Measurements from ENCODE around the gene CYP4F3.
"Not testable (repeated sequence)": the region's sequence is repeated elsewhere in the genome, so short reads cannot be mapped to it uniquely, and the experiment has no call there.

The CYP4F3 gene

DNA sequence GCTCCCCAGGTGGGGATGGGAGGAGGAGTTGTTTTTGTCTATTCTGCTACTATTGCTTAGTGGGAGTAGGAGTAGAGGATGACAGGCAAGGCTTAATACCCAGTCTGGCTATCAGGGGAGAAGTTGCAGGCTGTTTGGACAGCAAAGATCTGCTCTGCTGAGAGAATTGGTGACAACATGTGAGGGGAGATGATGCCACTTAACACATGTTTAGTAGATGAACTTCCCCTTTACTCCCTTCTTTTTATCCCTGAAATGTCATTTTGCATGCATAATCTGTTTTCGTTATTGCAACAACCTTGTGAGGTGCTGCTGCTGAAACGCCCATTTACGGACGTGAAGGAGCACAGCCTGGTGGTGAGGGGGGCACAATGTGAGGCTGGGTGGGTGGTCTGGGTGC, 29.2 kb downstream of the CYP4F3 start:
- DNase-seq (ENCODE audit: low read depth, low spot score) = no peak

DNA sequence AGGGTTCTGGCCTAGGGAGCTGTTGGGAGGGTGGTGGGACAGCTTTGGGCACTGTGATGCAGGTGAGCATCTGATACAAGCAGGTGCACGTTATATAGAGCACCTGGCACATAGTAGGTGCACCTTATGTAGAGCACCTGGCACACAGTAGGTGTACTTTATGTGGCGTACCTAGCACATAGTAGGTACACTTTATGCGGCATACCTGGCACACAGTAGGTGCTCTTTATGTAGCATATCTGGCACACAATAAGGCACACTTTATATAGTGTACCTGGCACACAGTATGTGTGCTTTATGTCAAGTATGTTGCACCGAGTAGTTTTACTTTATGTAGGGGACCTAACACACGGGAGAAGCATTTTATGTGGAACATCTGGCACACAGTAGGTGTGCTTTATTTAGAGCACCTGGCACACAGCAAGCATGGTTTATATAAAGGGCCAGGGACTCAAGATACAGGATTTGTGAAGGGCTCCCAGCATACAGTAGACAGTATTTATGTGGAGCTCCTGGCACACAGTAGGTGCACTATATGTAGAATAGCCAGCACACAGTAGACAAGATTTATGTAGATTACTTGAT, 30.6 kb downstream of the CYP4F3 start:
- no peak for DNase-seq (ENCODE audit: low read depth, low spot score)

DNA sequence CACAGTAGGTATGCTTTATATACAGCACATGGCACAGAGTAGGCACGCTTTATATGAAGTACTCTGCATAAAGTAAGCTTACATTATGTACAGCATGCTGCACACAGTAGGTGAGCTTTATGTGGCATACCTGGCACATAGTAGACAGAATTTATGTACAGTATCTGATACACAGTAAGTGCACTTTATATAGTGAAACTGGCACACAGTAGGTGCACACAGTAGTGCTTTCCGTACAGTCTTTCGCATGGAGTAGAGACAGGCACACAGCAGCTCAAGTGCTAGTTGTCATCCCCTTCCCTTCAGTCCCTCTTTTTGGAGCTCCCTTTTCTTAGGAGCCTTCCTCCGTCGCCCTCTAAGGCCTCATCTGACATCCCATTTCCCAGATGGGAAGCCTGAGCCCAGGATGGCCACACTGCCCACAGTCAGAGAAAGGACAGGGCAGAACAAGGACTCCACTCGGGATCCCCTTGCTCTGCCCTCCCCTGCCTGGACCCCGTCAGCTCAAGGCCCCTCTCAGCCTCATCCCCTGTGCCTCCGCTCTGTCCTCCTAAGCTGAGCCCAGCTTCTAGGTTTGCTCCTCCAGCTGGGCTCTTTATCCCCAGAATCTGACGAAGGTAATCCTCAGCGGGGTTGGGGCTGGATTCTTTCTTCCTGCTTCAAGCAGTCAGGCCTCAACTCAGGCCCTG, 31.3 kb downstream of the CYP4F3 start:
- no peak for DNase-seq (ENCODE audit: low read depth, low spot score)

DNA sequence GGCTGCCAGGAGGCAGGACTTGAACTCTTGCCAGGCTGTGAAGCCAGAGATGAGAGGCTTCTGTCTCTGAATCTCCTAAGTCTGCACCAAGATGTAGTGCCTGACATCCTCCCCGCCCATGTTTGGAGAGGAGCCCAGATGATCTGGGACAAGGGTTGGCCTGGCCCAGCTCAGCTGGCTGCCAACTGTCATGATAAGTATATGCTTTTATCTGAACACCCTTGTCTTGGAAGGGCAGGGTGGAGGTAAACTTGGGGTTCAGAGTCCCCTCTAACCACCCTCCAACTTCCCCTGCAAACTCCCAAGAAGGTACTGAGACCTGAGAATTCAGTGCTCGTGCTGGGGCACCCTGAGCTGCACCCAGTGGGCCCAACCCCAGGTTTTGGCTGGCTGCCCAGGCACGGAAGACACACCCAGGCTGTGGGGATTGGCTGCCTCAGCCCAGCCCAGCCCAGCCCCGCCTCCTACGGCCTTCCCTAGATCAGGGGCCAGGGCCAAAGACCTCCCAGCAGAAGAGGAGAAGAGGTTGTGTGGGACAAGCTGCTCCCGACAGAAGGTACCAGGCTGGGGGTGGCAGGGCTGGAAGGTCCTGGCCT, 32.0 kb downstream of the CYP4F3 start, which contains the start of gene CYP4F12:
TSS of gene CYP4F12 (plus strand) at position 508 of the 596 bp plus-strand sequence. CDS start 443 bp downstream, outside the sequence.
- DNase-seq (ENCODE audit: low read depth, low spot score) = no peak

DNA sequence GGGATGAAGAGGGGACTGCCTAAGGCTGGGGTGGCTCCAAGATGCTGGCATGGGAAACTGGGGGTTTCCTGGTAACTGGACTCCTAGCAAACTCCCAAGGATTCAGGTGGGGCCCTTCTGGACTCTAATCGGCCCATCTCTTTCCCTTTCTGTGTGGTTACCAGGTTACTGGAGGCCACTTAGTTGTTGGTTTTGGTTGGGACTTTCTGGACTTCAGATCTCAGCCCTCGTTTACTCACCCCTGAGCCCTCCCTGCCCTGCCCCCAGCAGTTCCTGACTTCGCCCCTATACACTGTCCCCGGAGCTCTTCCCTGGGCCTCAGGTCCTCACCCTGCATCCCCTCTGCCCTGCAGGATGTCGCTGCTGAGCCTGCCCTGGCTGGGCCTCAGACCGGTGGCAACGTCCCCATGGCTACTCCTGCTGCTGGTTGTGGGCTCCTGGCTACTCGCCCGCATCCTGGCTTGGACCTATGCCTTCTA, 32.5 kb downstream of the CYP4F3 start:
- no peak for DNase-seq (ENCODE audit: low read depth, low spot score)

DNA sequence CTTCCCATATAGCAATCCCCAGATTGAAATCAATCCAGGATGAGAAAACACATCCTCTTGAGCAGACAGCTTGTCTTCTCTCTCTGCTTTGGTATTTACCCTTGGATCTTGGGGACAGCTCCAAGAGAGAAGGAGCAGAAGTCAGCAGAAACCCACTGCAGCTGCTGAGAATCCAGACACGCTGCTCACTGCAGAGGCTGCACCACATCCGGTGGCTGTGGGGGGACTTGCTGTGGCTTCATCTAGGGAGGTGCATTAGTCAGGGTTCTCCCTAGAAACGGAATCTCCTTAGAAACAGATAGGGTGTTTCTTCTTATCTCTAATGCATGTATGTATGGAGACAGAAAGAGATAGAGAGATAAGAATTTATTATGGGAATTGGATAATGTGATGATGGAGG, 34.9 kb downstream of the CYP4F3 start:
- no peak for DNase-seq (ENCODE audit: low read depth, low spot score)

DNA sequence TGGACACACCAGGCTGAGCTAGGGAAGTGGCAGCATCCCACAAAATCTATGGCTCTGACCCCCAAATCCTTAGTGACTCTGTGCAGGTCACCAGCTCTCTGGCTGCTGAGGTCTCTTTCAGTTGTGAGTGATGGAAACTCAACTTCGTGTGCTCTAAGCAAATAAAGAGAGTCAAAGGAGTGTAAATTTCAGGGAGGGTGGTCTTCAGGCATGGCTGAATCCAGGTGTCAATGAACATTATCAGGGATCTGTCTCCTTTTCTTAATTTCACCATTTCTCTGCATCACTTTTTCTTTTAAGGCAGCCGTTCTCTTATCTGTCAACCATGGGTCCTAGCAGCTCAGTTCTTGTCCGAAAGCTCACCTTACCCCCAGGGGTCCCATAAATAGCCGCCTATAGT, 38.4 kb downstream of the CYP4F3 start:
- DNase-seq (ENCODE audit: low read depth, low spot score) = no peak

DNA sequence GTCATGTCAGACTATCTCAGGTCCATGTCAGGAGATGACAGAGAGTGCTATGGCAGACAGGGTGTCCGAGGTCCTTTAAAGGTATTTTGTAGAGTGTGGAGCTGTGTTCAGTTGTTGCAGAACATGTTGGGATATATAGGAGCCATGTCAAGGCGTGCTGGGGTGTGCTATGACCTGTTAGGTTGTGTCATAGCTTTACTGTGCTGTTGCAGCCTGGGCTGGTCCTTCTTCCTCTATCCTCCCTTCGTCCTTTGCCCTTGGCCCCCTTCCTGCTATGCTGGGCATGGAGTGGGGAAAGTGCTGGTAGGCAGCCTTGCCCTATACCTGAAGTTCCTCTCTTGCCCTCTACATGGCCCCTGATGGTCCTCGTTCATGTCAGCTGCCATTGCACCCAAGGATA, 39.2 kb downstream of the CYP4F3 start:
- DNase-seq (ENCODE audit: low read depth, low spot score) = not testable (repeated sequence)

DNA sequence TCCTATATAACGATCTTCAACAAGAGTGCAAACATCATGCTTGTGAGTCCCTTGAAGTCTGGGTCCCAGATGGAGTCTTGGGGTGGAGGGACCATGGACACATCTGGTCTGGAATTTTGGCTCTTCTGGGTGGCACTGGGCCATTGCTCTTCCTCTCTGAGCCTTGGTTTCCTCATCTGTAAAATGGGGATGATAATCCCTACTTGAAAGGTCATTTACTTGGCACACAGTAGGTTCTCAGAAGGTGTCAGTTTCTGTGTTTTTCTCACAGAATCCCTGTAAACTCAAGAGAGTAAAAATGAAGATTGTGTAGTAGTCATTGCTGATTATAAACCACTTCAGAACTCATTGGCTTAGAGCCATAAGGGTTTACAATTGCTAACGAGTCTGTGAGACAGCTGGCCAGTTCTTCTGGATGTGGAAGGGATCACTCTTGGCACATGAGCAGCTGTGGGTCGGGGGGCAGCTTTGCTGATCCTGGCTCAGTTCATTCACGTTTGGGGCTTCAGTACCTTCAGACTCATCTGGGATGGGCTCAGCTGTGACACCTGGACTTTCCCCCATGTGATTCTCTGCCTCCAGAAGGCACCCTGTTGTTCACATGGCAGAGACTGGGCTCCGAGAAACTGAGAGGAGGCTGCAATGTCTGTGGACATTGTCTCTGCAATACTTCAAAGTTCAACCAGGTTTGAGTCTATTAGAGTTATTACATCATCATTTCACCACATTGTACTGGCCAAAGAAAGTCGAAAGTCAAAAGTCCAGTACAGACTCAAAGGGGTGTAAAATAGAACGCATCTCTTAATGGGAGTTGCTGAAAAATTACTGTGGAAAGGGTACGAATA, 40.0 kb downstream of the CYP4F3 start:
- no peak for DNase-seq (ENCODE audit: low read depth, low spot score)

DNA sequence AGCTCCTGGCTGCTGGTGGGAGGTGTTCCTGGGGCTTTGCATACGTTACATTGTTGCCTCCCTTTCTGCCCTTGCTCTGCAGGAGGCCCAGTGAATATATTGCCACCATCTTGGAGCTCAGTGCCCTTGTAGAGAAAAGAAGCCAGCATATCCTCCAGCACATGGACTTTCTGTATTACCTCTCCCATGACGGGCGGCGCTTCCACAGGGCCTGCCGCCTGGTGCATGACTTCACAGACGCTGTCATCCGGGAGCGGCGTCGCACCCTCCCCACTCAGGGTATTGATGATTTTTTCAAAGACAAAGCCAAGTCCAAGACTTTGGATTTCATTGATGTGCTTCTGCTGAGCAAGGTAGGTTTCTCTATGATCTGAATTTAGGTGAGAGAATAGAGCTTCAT, 42.7 kb downstream of the CYP4F3 start:
- no peak for DNase-seq (ENCODE audit: low read depth, low spot score)

DNA sequence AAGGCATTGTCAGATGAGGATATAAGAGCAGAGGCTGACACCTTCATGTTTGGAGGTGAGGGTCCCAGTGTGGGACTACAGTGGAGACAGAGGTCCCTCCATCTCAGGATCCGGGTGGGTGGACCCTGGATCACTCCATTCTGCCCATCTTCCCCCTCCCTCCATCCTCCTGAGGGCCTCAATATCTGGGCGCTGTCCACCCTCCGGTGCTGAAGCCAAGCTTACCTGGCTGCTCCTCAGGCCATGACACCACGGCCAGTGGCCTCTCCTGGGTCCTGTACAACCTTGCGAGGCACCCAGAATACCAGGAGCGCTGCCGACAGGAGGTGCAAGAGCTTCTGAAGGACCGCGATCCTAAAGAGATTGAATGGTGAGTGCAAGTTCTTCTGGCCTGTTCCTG, 44.1 kb downstream of the CYP4F3 start:
- DNase-seq (ENCODE audit: low read depth, low spot score) = no peak

DNA sequence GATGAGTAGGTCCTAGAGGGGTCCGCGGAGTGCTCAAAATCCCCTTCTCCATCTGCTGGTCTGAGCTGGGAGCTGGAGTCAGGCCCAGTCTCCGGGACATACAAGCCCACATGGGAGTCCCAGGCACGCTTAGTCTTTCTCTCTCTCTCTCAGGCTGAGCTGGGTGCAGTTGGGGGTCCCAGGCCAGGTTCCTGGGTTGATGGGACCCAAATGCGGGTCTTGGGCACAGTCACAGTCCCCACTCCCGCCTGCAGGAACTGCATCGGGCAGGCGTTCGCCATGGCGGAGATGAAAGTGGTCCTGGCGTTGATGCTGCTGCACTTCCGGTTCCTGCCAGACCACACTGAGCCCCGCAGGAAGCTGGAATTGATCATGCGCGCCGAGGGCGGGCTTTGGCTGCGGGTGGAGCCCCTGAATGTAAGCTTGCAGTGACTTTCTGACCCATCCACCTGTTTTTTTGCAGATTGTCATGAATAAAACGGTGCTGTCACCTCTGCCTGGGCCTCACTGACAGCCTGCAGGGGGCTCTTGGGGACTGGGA, 56.0 kb downstream of the CYP4F3 start:
- no peak for DNase-seq (ENCODE audit: low read depth, low spot score)

DNA sequence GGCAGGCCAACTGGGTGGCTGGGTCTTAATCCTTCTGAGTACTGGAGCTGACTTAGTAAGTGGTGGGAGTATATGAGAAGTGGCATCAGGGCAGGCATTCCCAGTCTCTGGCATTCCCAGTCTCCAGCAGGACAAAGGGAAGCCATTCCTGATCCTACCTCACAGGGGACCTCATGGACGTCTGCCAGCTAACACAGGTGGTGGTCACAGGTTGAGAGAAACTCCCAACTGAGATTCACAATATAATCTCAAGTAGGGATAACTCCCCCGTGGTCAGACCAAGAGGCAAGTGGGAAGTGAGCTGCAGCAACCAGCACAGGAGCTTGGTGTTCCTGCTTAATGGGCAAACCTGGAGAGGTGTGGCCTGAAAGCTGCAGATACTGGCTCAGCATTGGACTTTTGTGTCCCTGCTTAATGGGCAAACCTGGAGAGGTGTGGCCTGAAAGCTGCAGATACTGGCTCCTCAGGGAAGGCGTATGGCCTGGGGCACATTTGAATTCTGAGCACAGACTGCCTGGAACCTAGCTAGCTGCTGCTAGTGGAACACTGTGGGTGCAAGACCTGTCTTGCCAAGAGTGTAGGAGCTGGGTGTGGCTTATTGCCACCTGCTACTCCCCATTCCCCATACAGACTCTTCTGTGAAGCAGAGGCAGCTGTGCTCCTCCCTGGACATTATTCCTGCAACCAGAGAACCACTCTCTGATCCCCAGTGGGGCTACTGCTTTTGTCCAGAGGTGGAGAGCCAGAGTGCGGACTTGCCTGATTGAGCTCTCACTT, 61.2 kb downstream of the CYP4F3 start:
- DNase-seq (ENCODE audit: low read depth, low spot score) = no peak

DNA sequence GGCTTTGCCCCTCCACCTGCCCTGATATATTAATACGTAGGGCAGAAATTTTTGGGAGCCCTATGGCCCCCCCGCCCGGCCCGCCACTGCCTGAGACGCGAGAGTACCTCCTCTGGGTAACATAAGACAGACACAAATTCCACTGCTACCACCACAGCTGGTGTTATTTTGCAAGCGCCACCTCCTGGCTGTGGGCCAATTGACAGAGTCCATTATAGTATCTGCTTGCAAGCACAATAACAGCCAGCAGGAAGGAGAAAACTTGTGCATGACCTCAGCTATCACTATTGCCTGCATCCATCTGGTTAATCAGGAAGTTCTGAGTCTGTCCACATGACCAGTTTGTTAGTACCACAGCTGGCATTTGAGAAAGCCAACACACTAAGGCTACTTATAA, 61.8 kb downstream of the CYP4F3 start:
- DNase-seq (ENCODE audit: low read depth, low spot score) = peak; percentile 7
